Dermis microvascular lymphatic vessel endothelial cell (primary cell): ENCODE data around the gene OSM. TPM values are rescaled to one million over a fixed set of nuclear protein-coding genes. Genes with fewer than 3 reads are reported as not detected.

Experiments
- DNase-seq, 2 donors: peaks; one replicate each; pipeline versions ENCODE4 v3.0.0 to v3.0.0-alpha.2; 2010; ENCODE audit warnings: low read depth in 2 of 2
- total RNA-seq: library from RNA; depleted of rRNA; stranded (reverse); fragments of >200 nt; gene quantifications from 2 replicates; pipeline ENCODE4 v1.2.1, GENCODE V29; 2014

The OSM gene
- not detected in 2 replicates for total RNA-seq

DNA sequence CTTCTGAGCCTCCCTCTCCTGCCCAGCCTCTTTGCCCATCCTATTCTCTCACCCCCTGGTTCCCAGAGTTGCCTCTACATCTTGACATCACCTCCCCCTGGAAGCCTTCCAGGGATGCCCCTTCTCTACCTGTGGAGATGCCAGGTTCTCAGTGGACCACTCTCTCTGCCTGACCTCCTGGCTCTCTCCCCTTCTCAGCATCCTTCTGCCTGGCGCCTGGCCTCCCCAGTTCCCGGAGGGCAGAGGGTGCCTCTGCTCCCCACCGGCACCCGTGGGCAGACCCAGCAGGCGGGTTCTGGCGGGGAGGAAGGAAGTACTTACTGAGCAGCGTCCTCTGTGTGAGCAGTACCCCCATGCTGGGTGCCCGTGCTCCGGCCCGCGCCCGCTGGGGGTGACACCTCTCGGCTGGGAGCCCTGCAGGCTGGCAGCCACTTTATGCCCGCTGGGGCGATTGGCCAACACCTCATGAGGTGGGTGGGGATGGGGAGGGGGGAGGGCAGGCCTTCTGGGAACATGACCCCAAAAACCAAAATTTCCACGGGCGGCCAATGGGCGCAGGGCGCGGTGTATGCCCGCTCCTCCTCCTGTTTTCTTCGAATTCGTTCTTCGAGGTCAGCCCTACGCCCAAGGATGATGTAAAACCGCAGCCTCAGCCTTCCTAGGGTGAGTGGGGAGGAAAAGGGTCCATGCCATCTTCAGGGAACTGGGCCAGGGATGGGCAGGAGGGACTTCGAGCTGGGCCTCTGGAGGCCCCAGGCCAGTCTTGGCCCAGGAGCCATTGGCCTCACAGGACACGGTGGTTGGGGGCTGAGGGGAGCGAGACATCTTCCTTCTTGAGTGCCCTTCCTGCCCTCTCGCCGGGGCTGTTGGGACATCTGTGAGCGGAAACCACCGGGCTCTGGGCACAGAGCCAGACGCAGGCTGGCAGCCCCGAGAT is at the start of gene OSM:
TSS of gene OSM (minus strand) at position 407 of the 937 bp plus-strand sequence. CDS start at position 355, 52 bp downstream.
- peak in 1 of 2 donors; percentile 32 for DNase-seq

DNA sequence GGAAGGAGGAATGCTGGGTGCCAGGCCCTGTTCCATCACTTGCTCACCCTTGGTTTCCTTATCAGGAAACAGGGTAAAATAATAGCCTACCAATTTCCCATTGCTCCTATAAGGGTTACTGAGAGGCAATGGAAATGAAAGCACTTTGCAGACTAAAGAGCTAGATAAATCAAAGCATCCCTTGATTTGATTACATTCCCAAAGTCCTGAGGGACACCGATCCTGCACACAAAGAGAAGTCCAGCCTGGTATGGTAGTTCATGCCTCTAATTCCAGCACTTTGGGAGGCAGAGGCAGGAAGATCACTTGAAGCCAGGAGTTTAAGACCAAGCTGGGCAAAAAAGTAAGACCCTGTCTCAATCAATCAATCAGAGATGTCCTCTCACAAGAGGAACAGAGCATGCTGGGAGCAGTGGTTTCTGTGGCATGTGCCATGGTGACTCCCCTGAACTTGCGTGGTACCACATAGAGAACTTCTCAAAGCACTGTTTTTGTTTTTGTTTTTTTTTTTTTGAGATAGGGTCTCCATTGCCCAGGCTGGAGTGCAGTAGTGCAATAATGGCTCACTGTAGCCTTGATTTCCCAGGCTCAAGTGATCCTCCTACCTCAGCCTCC is 49.4 kb upstream of the OSM start:
- no peak for DNase-seq

- DNase-seq = peak in 1 of 2 donors; percentile 65
These were observed 48.3 kb upstream of the OSM start for GRCh38 chr22:30314915-30315314.

DNA sequence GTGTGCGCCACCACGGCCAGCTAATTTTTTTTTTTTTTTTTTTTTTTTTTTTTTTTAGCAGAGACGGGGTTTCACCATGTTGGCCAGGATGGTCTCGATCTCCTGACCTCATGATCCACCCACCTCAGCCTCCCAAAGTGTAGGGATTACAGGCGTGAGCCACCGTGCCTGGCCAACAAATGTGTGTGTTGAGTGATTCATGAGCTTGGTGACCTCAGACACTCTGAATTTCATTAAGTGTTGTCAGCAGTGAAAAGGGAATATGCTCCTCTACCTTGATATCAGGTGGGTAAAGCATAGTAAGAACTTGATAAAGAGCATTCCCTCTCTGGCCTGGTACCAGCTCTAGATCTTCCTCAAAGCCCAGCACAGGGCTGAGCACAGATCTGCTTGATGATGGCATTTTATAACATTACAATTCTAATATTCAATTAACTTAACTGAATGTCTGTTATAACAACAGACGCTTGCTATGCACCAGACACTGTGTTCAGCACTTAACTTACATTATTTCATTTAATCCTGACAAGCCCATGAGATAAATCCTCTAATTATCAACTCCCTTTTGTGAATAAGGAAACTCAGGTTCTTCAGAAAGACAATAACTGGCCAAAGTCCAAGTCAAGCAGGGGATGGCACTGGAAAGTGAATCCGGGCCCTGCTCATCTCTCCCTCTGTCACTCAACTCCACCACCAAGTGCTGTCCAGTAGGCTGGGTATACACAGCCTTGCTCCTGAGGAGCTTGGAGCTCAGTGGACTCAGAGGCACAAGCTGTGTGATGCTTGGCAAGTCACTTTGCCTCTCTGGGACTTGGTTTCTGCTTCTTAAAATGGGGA is 47.1 kb upstream of the OSM start:
- DNase-seq = no peak

DNA sequence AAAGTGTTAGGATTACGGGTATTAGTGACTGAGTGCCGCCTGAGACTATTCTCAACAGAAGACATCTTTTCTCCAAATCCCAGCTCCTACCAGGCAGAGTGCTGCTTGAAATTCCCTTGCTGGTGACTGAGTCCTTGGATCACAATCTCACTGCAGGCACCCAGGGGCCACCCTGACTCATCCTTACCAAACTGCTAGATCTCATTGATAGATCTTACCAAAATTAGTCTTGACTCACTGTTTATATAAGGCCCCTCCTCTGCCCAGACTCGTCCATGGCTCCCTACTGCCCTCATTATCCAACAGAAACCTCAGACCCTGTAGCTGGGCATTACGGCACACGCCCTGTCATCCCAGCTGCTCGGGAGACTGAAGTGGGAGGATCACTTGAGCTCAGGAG is 45.4 kb upstream of the OSM start:
- no peak for DNase-seq

GRCh38 chr22:30310881-30311771 is 44.5 kb upstream of the OSM start:
- no peak for DNase-seq

- no peak for DNase-seq
These were observed 43.5 kb upstream of the OSM start for GRCh38 chr22:30309951-30310741.

DNA sequence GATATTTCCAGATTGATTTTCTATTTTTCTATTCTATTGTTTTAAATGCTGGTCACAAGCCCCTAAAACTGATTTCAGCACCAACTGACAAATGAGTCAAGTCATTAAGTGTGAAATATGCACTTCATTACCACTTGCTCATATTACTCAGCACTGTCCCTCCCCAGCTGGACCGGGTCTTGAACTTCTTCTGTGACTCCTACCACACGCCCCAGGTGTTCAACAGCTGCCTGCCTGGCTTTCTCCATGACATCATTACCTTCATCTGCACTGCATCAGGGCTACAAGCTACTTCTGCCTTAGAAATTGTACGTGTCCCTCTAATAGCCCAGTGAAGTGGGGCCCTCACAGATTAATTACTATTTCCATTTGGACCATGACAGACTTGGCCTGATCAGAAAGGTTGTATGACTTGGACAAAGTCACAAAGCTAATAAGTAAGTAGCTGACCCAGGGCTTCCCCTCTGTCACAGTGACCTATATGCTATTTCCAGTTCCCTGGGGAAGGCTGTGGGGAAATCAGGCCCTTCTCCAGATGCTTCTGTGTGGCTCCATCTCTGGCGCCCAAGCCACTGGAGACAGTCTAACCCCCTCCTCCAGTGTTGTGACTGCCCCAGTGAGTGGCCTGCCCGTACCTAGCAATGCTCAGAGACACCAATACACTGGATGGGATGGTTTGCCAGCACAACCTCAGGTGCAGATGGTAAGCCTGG is 42.0 kb upstream of the OSM start:
- DNase-seq = no peak

DNA sequence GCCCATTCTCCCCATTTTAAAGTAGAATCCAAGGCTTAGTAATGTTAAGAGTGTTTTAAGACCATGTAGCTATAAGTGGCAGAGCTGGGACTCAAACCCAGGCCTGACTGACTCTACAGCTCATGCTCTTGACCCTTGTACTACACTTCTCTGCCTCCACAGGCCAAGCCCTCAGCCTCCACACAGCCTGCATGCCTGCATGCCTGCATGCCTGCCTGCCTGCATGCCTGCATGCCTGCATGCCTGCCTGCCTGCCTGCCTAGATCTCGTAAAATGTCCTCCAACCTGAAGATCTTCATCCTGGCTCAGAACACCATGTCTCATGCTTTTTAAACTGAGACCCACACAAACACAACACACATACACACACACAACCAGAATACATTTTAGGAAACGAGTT is 41.4 kb upstream of the OSM start:
- no peak for DNase-seq

GRCh38 chr22:30307041-30307574 is 40.5 kb upstream of the OSM start:
- no peak for DNase-seq

DNA sequence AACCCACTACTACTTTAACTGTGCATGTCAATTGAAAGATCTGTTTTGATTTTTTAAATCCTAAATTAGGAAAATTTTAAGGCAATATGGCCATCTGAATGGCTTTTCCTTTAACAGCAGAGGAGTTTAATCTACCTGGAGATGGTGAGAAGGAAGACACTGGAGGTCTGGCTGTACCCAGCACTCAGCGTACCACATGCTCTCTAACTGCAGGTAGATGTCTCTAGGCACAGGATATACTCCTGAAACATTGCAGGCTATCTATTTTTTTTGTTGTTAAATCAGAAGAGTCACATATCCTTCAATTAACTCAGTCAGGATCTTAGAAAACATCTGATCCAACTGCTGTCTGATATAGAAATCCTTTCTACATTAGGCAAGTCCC is 40.0 kb upstream of the OSM start:
- no peak for DNase-seq

DNA sequence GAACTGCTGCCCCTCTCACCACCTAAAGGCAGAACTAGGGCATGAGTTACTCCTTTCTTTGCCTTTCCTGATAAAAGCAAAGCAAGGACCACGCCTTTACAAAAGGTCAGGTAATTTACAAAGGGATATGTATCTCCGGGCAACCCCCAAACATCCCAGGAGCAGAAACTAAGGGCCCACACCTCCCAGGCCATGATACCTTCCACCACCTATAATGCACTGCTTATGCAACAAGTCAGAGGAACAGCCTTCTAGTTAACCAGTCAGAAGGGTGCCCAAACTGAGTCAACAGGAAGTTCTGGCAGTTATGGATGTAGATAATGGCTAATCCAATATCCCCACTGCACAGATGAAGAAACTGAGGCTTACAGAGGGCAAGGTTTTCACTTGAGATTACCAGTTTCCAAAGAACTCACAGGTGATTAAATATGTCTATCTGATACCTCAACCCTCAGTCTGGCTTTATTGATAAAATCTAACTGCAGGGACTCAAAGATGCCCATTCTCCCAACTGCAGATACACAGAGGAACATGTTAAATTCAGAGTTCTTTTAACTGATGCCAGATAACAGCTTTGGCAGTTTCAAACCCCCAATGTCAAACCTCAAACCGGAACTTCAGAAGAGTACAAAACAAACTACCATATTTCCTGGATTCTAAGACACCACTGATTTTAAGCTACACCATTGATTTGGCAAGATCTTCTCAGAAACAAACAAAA is 39.4 kb upstream of the OSM start:
- peak in 1 of 2 donors; percentile 41 for DNase-seq

GRCh38 chr22:30305519-30305905 is 38.9 kb upstream of the OSM start:
- DNase-seq = peak in 1 of 2 donors; percentile 71

DNA sequence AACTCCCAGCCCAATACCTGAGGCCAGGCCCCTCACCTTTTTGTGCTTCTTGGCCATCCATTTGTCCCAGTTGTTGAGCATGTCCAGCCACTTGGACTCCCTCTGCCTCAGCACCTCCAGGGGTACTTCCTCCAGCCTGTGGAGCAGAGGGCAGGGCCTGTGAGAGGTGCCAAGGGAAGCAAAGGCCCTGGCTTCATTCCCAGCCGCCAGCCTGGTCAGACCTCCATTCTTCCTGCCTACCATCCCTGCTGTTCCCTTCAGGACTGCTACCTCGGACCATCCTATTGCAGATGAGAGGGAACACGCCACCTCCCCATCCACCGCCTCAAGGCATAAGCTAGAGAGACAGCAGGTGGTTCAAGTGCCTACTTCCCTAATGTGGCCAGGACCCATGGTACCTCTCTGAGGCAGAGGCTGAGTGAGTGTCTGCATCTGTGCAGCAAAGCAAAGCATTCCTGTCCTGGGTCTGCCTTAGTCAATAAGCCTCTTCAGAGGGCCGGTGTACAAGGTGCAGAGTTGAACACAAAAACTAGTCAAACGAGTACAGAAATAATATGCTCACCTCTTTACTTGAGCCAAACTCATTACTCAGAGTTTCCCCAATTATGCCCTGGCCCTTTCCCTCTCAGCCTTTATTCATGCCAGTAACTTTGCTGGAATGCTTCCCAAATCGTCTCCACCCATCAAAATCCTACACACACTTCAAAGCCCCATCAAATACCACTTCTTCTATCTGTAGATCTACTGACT is 38.0 kb upstream of the OSM start:
- DNase-seq = peak; percentile 30 to 52

DNA sequence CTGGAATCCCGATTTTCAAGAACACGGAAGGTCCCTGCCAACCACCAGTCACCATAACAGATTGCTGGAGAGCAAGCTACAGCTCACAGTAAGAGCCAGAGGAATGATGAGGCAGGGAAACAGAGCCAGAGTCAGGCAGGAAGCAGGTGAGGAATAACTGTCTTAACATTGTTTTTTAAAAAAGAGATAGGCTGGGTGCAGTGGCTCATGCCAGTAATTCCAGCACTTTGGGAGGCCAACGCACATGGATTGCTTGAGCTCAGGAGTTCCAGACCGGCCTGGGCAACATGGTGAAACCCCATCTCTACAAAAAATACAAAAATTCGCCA is 36.1 kb upstream of the OSM start:
- DNase-seq = no peak

DNA sequence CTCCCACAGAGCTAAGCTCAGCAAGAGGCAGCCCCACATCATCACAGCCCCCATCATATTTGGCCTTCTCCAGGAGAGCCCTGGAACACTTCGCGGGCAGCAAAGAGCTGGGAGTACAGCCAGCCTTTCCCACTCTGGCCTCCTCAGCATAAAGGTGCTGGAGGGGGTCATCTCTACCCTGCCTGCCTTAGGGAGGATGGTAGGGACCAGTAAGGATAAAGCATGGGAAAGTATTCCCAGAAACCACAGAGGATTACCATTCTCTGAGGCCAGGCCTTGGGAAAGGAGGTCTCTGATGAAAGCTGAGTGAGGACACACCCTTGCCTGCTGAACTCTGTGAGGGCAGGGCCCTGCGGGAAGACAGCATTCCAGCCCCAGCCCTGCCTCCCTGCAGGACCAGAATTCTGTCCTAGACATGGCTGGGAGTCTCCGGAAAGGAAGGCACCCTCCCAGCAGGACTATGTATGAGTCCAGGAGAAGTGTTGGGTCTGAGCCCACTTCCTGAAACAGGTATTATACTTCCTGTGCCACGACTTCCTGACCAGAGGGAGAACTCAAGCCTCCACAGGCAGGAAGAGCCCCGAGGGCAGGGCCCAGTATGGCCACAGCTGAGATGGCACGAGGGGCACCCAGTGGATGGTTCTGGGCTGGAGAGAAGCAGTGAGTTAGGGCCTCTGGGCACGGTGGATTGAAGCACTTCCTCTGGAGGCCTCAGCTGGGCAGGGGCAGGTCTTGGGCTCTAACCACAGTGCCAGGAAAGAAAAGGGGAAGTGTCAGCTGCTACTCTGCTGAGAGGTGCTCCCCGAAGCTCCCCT is 35.6 kb upstream of the OSM start:
- DNase-seq = no peak

DNA sequence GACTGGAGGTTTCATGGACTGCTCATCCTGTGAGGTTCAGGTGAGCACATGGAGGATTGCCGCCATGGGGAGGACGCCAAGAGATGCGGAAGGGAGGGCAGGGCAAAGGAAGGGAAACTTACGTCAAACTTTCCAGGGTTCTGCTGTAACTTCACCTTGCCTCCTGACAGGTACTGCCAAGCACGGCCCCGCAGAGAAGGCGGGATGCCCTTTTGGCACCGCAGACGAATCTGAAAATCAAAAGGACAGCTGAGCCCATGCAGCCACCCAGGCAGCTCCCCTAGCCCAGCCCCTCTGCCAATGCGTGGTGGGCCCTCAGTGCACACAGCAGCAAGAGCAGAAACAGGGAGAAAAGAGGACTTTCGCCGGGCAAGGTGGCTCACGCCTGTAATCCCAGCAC is 32.7 kb upstream of the OSM start:
- DNase-seq = no peak
